ENCODE data around the gene FUS.
"Not testable (repeated sequence)": the region's sequence is repeated elsewhere in the genome, so short reads cannot be mapped to it uniquely, and the experiment has no call there.

FUS gene

DNA sequence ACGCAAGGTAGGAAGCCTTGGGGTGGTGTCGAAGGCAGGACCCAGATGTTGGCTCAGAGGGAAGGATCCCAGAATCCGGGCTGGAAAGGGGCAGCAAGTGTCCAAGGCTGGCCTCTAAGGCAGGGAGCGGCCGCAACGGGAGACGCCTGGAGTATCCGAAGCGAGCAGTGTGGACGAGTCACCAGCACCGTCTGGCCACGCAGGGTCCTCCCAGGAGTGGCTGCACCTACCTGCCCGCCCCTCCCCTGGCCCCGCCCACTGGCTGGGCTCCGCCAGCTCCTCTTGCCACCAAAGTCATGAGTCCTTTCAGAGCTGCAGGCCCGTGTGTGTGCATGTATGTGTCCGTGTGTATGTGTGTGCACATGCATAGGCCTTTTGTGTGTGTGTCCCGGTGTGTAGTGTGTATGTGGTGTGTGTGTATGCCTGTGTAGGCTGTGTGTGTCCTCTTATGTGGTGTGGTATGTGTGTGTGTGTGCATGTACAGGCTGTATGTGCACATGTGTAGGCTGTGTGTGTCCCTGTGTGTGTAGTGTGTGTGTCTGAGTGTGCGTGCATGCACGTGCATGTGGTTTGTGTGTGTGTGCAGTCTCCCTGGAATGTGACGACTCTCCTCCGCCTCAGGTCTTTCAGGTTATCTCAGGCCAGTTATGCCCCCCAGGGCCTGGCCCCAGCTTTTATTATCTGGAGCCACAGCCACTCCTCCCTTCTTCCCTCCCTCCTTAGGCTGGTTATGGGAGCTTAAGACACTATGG is 44.2 kb upstream of the FUS start, which contains the start of gene PRSS8:
Gene PRSS8 (minus strand): TSS at position 193 of the 752 bp plus-strand sequence. CDS start 229 bp downstream, outside the sequence.
- no peaks in the 10 kb centered on the region for H3K27me3 ChIP-seq (ENCODE audit: control insufficient read depth, insufficient read depth, low read length)
- H3K9me3 ChIP-seq (ENCODE audit: control insufficient read depth, insufficient read depth, low read length): no peaks in the 10 kb centered on the region
- H3K36me3 ChIP-seq (ENCODE audit: control insufficient read depth, insufficient read depth, low read length): peaks cover 13% of the 10 kb centered on the region
- DNase-seq (ENCODE audit: low read depth, low spot score): no peak
- H3K4me1 ChIP-seq (ENCODE audit: control insufficient read depth, insufficient read depth, low read length): peaks cover 20% of the 10 kb centered on the region
- no peak within 1 kb of the TSS for H3K27ac ChIP-seq (ENCODE audit: low read length)
- no CpG with 5 or more reads among the region's 22 CpGs for WGBS (ENCODE audit: insufficient coverage, insufficient read length)
- H3K4me3 ChIP-seq (ENCODE audit: low read length): peak within 1 kb of the TSS; percentile 65

- WGBS (ENCODE audit: insufficient coverage, insufficient read length): no CpG with 5 or more reads among the region's 6 CpGs
- Histone ChIP-seq H3K4me1 (ENCODE audit: control insufficient read depth, insufficient read depth, low read length) (peaks cover 19% of the 10 kb centered on the region), H3K27ac (ENCODE audit: low read length) (no peak overlapping the region), H3K4me3 (ENCODE audit: low read length) (no peak overlapping the region), H3K27me3 (ENCODE audit: control insufficient read depth, insufficient read depth, low read length) (no peaks in the 10 kb centered on the region), H3K36me3 (ENCODE audit: control insufficient read depth, insufficient read depth, low read length) (peaks cover 13% of the 10 kb centered on the region), H3K9me3 (ENCODE audit: control insufficient read depth, insufficient read depth, low read length) (no peaks in the 10 kb centered on the region)
- DNase-seq (ENCODE audit: low read depth, low spot score): no peak
These were observed 43.7 kb upstream of the FUS start for GRCh38 chr16:31136287-31136662.

DNA sequence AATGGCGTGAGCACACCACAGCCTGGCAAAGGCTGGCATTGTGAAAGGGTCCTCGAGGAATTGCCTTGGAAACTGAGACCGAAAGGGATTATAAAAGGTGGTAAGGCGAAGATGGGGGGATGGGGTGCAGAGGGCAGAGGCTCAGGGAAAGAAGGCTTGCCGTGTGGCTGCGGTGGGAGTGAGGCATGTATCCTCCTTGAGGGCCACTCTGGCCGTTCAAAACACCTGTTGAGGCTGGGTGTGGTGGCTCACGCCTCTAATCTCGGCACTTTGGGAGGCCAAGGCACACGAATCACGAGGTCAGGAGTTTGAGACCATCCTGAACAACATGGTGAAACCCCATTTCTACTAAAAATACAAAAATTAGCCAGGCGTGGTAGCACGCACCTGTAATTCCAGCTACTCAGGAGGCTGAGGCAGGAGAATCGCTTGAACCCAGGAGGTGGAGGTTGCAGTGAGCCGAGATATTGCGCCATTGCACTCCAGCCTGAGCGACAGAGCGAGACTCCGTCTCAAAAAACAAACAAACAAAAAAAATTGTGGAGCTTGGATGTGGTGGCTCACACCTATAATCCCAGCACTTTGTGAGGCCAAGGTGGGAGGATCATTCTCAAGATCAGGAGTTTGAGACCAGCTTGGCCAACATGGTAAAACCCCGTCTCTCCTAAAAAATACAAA is 43.0 kb upstream of the FUS start:
- WGBS (ENCODE audit: insufficient coverage, insufficient read length): no CpG with 5 or more reads among the region's 20 CpGs
- H3K27me3 ChIP-seq (ENCODE audit: control insufficient read depth, insufficient read depth, low read length); H3K9me3 ChIP-seq (ENCODE audit: control insufficient read depth, insufficient read depth, low read length); H3K36me3 ChIP-seq (ENCODE audit: control insufficient read depth, insufficient read depth, low read length); H3K27ac ChIP-seq (ENCODE audit: low read length); H3K4me3 ChIP-seq (ENCODE audit: low read length); DNase-seq (ENCODE audit: low read depth, low spot score): not testable (repeated sequence)
- peaks cover 20% of the 10 kb centered on the region for H3K4me1 ChIP-seq (ENCODE audit: control insufficient read depth, insufficient read depth, low read length)

GRCh38 chr16:31138621-31139578 is 41.0 kb upstream of the FUS start:
- Histone ChIP-seq H3K27ac (ENCODE audit: low read length) (no peak overlapping the region), H3K36me3 (ENCODE audit: control insufficient read depth, insufficient read depth, low read length) (no peaks in the 10 kb centered on the region), H3K4me3 (ENCODE audit: low read length) (no peak overlapping the region), H3K9me3 (ENCODE audit: control insufficient read depth, insufficient read depth, low read length) (no peaks in the 10 kb centered on the region), H3K27me3 (ENCODE audit: control insufficient read depth, insufficient read depth, low read length) (no peaks in the 10 kb centered on the region), H3K4me1 (ENCODE audit: control insufficient read depth, insufficient read depth, low read length) (peaks cover 21% of the 10 kb centered on the region)
- DNase-seq (ENCODE audit: low read depth, low spot score): no peak
- WGBS (ENCODE audit: insufficient coverage, insufficient read length): no CpG with 5 or more reads among the region's 27 CpGs

DNA sequence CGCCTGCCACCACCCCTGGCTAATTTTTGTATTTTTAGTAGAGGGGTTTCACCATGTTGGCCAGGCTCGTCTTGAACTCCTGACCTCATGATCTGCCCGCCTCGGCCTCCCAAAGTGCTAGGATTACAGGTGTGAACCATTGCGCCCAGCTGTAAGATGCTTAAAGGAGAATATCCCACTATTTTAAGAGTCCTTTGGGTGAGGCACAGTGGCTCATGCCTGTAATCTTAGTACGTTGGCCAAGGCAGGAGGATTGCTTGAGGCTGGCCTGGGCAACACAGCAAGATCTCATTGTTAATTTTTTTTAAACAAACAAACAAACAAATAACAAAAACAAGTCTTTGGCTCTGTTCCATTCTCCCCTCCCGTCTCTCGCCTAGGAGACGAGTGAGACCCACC is 38.9 kb upstream of the FUS start:
- not testable (repeated sequence) for H3K27ac ChIP-seq (ENCODE audit: low read length); H3K4me3 ChIP-seq (ENCODE audit: low read length); H3K9me3 ChIP-seq (ENCODE audit: control insufficient read depth, insufficient read depth, low read length); DNase-seq (ENCODE audit: low read depth, low spot score); H3K36me3 ChIP-seq (ENCODE audit: control insufficient read depth, insufficient read depth, low read length); H3K27me3 ChIP-seq (ENCODE audit: control insufficient read depth, insufficient read depth, low read length)
- H3K4me1 ChIP-seq (ENCODE audit: control insufficient read depth, insufficient read depth, low read length): peaks cover 18% of the 10 kb centered on the region
- WGBS (ENCODE audit: insufficient coverage, insufficient read length): no CpG with 5 or more reads among the region's 9 CpGs

- no peak for DNase-seq (ENCODE audit: low read depth, low spot score)
- Histone ChIP-seq H3K4me1 (ENCODE audit: control insufficient read depth, insufficient read depth, low read length) (peaks cover 18% of the 10 kb centered on the region), H3K9me3 (ENCODE audit: control insufficient read depth, insufficient read depth, low read length) (no peaks in the 10 kb centered on the region), H3K27me3 (ENCODE audit: control insufficient read depth, insufficient read depth, low read length) (no peaks in the 10 kb centered on the region), H3K27ac (ENCODE audit: low read length) (no peak overlapping the region), H3K36me3 (ENCODE audit: control insufficient read depth, insufficient read depth, low read length) (no peaks in the 10 kb centered on the region), H3K4me3 (ENCODE audit: low read length) (no peak overlapping the region)
- WGBS (ENCODE audit: insufficient coverage, insufficient read length): no CpG with 5 or more reads among the region's 10 CpGs
These were observed 38.3 kb upstream of the FUS start for GRCh38 chr16:31141489-31142108.

DNA sequence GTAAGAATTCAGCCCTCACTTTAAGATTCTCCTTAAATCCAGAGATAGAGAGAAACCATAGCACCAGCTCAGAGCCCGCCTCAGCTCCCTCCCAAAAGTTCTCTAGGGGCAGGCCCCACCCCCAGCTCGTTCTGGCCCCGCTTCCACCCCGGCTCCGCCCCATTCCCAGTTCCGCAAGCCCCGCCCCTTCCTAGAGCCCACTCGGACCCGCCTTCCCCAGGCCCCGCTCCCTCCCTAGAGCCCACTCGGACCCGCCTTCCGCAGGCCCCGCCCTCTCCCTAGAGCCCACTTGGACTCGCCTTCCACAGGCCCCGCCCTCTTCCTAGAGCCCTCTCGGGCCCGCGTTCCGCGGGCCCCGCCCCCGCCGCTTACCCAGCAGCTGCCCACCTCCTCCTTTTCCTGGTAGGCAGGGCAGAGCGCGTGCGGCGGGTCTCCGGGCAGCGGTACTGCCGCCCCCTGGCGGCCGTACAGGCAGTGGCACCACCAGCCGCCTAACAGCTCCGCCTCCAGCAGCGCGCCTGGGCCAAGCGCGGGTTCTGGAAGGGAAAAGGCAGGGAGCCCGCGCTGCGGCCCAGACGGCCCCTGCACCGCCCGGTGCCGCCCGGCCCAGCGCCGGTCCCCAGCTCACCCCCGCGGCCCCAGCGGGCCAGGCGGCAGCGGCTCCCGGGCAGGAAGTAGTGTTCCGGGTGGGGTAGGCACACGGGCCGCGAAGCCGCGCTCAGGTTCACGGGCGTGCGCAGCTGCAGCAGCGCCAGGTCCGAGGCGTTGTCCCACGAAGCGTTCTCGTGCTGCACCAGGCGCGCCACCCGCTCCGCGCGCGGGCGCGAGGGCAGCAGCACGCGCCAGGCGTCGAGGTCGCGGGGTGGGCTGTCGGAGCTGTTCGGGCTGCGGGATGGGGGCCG is 37.6 kb upstream of the FUS start:
- no peak overlapping the region for H3K27ac ChIP-seq (ENCODE audit: low read length)
- H3K9me3 ChIP-seq (ENCODE audit: control insufficient read depth, insufficient read depth, low read length): no peaks in the 10 kb centered on the region
- H3K4me1 ChIP-seq (ENCODE audit: control insufficient read depth, insufficient read depth, low read length): peaks cover 18% of the 10 kb centered on the region
- H3K4me3 ChIP-seq (ENCODE audit: low read length): peak overlapping the region; percentile 28; the same call in 1 of the 2 replicates
- WGBS (ENCODE audit: insufficient coverage, insufficient read length): no CpG with 5 or more reads among the region's 89 CpGs
- H3K36me3 ChIP-seq (ENCODE audit: control insufficient read depth, insufficient read depth, low read length): no peaks in the 10 kb centered on the region
- H3K27me3 ChIP-seq (ENCODE audit: control insufficient read depth, insufficient read depth, low read length): no peaks in the 10 kb centered on the region
- DNase-seq (ENCODE audit: low read depth, low spot score): no peak

DNA sequence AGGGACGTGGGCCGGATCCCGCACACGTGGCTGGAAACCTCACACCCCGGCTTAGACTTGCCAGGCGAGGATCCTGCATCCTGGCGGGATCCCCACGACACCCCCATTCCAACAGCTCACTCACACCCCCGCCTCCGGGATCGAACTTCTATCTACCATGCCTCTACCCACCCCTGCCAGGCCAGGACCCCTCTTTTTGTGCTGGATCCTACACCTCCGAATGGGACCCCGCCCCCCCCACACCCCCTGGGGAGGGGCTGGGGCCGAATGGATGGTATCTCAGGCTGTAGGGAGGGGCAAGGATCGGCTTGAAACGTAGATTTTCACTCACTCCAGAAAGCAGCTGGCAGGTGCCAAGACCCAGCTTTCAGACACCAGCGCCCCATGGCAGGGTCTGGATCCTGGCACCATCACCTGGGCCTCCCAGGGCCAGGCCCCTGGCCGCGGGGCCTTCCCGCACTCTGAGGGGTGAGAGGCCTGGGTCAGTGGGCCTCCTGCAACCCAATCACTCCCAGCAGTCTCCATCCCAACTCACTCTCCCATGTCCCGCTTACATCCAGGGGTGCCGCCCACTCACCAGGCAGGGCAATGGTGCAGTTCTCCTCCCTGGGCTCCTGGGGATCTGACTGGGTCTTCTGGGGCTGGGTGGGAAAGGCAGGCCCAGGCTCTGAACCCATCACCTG is 36.8 kb upstream of the FUS start:
- DNase-seq (ENCODE audit: low read depth, low spot score): no peak
- H3K27me3 ChIP-seq (ENCODE audit: control insufficient read depth, insufficient read depth, low read length): no peaks in the 10 kb centered on the region
- H3K36me3 ChIP-seq (ENCODE audit: control insufficient read depth, insufficient read depth, low read length): no peaks in the 10 kb centered on the region
- H3K4me3 ChIP-seq (ENCODE audit: low read length): no peak overlapping the region
- no CpG with 5 or more reads among the region's 22 CpGs for whole genome bisulfite sequencing (ENCODE audit: insufficient coverage, insufficient read length)
- no peak overlapping the region for H3K27ac ChIP-seq (ENCODE audit: low read length)
- H3K9me3 ChIP-seq (ENCODE audit: control insufficient read depth, insufficient read depth, low read length): no peaks in the 10 kb centered on the region
- H3K4me1 ChIP-seq (ENCODE audit: control insufficient read depth, insufficient read depth, low read length): peaks cover 18% of the 10 kb centered on the region

GRCh38 chr16:31143694-31144148 is 36.2 kb upstream of the FUS start:
- Histone ChIP-seq H3K36me3 (ENCODE audit: control insufficient read depth, insufficient read depth, low read length) (no peaks in the 10 kb centered on the region), H3K27me3 (ENCODE audit: control insufficient read depth, insufficient read depth, low read length) (no peaks in the 10 kb centered on the region), H3K27ac (ENCODE audit: low read length) (no peak overlapping the region), H3K9me3 (ENCODE audit: control insufficient read depth, insufficient read depth, low read length) (no peaks in the 10 kb centered on the region), H3K4me3 (ENCODE audit: low read length) (no peak overlapping the region), H3K4me1 (ENCODE audit: control insufficient read depth, insufficient read depth, low read length) (peaks cover 17% of the 10 kb centered on the region)
- DNase-seq (ENCODE audit: low read depth, low spot score): no peak
- WGBS (ENCODE audit: insufficient coverage, insufficient read length): no CpG with 5 or more reads among the region's 8 CpGs
